Measurements from ENCODE around the gene PPP1R8.
A peak's percentile ranks its signal among the peaks of the same experiment; 100 is the strongest.
"Not testable (repeated sequence)": the region's sequence is repeated elsewhere in the genome, so short reads cannot be mapped to it uniquely, and the experiment has no call there.

Gene PPP1R8

GRCh38 chr1:27862004-27862403, 31.4 kb downstream of the PPP1R8 start:
- H3K4me1 ChIP-seq (ENCODE audit: control insufficient read depth, insufficient read depth, low read length, poor library complexity, severe bottlenecking) = no peaks in the 10 kb centered on the region
- no peaks in the 10 kb centered on the region for H3K9me3 ChIP-seq (ENCODE audit: control insufficient read depth, low read length)
- H3K27ac ChIP-seq (ENCODE audit: low read depth, low read length, severe bottlenecking) = no peak overlapping the region
- 85 to 94% methylated on average over 3 of the region's 3 CpGs for WGBS, 2 experiments (ENCODE audit: insufficient coverage in 2 of 2)
- H3K36me3 ChIP-seq (ENCODE audit: control insufficient read depth, insufficient read depth, low read length) = no peaks in the 10 kb centered on the region
- H3K4me3 ChIP-seq (ENCODE audit: extremely low read depth, insufficient read depth, low read length, poor library complexity, severe bottlenecking) = no peak overlapping the region

GRCh38 chr1:27862671-27863537, 32.3 kb downstream of the PPP1R8 start:
- H3K27ac ChIP-seq (ENCODE audit: low read depth, low read length, severe bottlenecking) = peak overlapping the region; percentile 64

GRCh38 chr1:27863538-27863915, 32.9 kb downstream of the PPP1R8 start:
- no peaks in the 10 kb centered on the region for H3K9me3 ChIP-seq (ENCODE audit: control insufficient read depth, low read length)
- no peak overlapping the region for H3K4me3 ChIP-seq (ENCODE audit: extremely low read depth, insufficient read depth, low read length, poor library complexity, severe bottlenecking)
- peak overlapping the region; percentile 64 for H3K27ac ChIP-seq (ENCODE audit: low read depth, low read length, severe bottlenecking)
- no peaks in the 10 kb centered on the region for H3K36me3 ChIP-seq (ENCODE audit: control insufficient read depth, insufficient read depth, low read length)
- H3K4me1 ChIP-seq (ENCODE audit: control insufficient read depth, insufficient read depth, low read length, poor library complexity, severe bottlenecking) = no peaks in the 10 kb centered on the region
- no CpG with 5 or more reads among the region's 1 CpG for WGBS, 2 experiments (ENCODE audit: insufficient coverage in 2 of 2)

More at GRCh38 chr1:27862671-27863537, 32.3 kb downstream of the PPP1R8 start:
- no peaks in the 10 kb centered on the region for H3K4me1 ChIP-seq (ENCODE audit: control insufficient read depth, insufficient read depth, low read length, poor library complexity, severe bottlenecking)
- no peak overlapping the region for H3K4me3 ChIP-seq (ENCODE audit: extremely low read depth, insufficient read depth, low read length, poor library complexity, severe bottlenecking)
- 89 to 92% methylated on average over 9 of the region's 9 CpGs for WGBS, 2 experiments (ENCODE audit: insufficient coverage in 2 of 2)
- no peaks in the 10 kb centered on the region for H3K9me3 ChIP-seq (ENCODE audit: control insufficient read depth, low read length)
- no peaks in the 10 kb centered on the region for H3K36me3 ChIP-seq (ENCODE audit: control insufficient read depth, insufficient read depth, low read length)

GRCh38 chr1:27864264-27864895, 33.8 kb downstream of the PPP1R8 start:
- Histone ChIP-seq H3K36me3 (ENCODE audit: control insufficient read depth, insufficient read depth, low read length) (no peaks in the 10 kb centered on the region), H3K4me3 (ENCODE audit: extremely low read depth, insufficient read depth, low read length, poor library complexity, severe bottlenecking) (no peak overlapping the region), H3K27ac (ENCODE audit: low read depth, low read length, severe bottlenecking) (no peak overlapping the region), H3K4me1 (ENCODE audit: control insufficient read depth, insufficient read depth, low read length, poor library complexity, severe bottlenecking) (no peaks in the 10 kb centered on the region), H3K9me3 (ENCODE audit: control insufficient read depth, low read length) (no peaks in the 10 kb centered on the region)
- 91 to 97% methylated on average over 6 to 7 of the region's 8 CpGs for WGBS, 2 experiments (ENCODE audit: insufficient coverage in 2 of 2)

DNA sequence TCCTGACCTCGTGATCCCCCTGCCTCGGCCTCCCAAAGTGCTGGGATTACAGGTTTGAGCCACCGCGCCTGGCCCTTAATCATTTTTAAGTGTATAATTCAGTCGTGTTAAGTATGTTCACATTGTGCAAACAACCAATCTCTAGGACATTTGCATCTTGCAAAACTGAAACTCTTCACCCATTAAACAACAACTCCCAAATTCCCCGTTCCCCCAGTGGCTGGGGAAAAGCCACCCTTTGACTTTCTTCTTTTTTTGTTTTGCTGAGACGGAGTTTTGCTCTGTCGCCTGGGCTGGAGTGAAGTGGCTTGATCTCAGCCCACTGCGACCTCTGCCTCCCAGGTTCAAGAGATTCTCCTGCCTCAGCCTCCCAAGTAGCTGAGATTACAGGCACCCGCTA, 35.2 kb downstream of the PPP1R8 start:
- H3K36me3 ChIP-seq (ENCODE audit: control insufficient read depth, insufficient read depth, low read length) = no peaks in the 10 kb centered on the region
- H3K4me3 ChIP-seq (ENCODE audit: extremely low read depth, insufficient read depth, low read length, poor library complexity, severe bottlenecking) = no peak overlapping the region
- no peak overlapping the region for H3K27ac ChIP-seq (ENCODE audit: low read depth, low read length, severe bottlenecking)
- H3K4me1 ChIP-seq (ENCODE audit: control insufficient read depth, insufficient read depth, low read length, poor library complexity, severe bottlenecking) = no peaks in the 10 kb centered on the region
- no peaks in the 10 kb centered on the region for H3K9me3 ChIP-seq (ENCODE audit: control insufficient read depth, low read length)
- WGBS, 2 experiments (ENCODE audit: insufficient coverage in 2 of 2) = 94 to 97% methylated on average over 4 to 8 of the region's 10 CpGs

- Histone ChIP-seq H3K4me3 (ENCODE audit: extremely low read depth, insufficient read depth, low read length, poor library complexity, severe bottlenecking) (no peak overlapping the region), H3K36me3 (ENCODE audit: control insufficient read depth, insufficient read depth, low read length) (no peaks in the 10 kb centered on the region), H3K9me3 (ENCODE audit: control insufficient read depth, low read length) (no peaks in the 10 kb centered on the region), H3K4me1 (ENCODE audit: control insufficient read depth, insufficient read depth, low read length, poor library complexity, severe bottlenecking) (no peaks in the 10 kb centered on the region), H3K27ac (ENCODE audit: low read depth, low read length, severe bottlenecking) (no peak overlapping the region)
- 95% methylated on average over 11 of the region's 11 CpGs for WGBS, 2 experiments (ENCODE audit: insufficient coverage in 2 of 2)
These were observed 38.0 kb downstream of the PPP1R8 start for GRCh38 chr1:27868556-27868931.

GRCh38 chr1:27868932-27869718, 38.5 kb downstream of the PPP1R8 start:
- Histone ChIP-seq H3K4me3 (ENCODE audit: extremely low read depth, insufficient read depth, low read length, poor library complexity, severe bottlenecking) (no peak overlapping the region), H3K36me3 (ENCODE audit: control insufficient read depth, insufficient read depth, low read length) (no peaks in the 10 kb centered on the region), H3K27ac (ENCODE audit: low read depth, low read length, severe bottlenecking) (no peak overlapping the region), H3K9me3 (ENCODE audit: control insufficient read depth, low read length) (no peaks in the 10 kb centered on the region), H3K4me1 (ENCODE audit: control insufficient read depth, insufficient read depth, low read length, poor library complexity, severe bottlenecking) (no peaks in the 10 kb centered on the region)
- WGBS, 2 experiments (ENCODE audit: insufficient coverage in 2 of 2) = 83 to 87% methylated on average over 13 to 16 of the region's 16 CpGs

GRCh38 chr1:27869719-27870085, 39.1 kb downstream of the PPP1R8 start:
- no peak overlapping the region for H3K4me3 ChIP-seq (ENCODE audit: extremely low read depth, insufficient read depth, low read length, poor library complexity, severe bottlenecking)
- H3K27ac ChIP-seq (ENCODE audit: low read depth, low read length, severe bottlenecking) = no peak overlapping the region
- no peaks in the 10 kb centered on the region for H3K36me3 ChIP-seq (ENCODE audit: control insufficient read depth, insufficient read depth, low read length)
- no peaks in the 10 kb centered on the region for H3K4me1 ChIP-seq (ENCODE audit: control insufficient read depth, insufficient read depth, low read length, poor library complexity, severe bottlenecking)
- WGBS, 2 experiments (ENCODE audit: insufficient coverage in 2 of 2) = 83 to 90% methylated on average over 1 of the region's 1 CpG
- no peaks in the 10 kb centered on the region for H3K9me3 ChIP-seq (ENCODE audit: control insufficient read depth, low read length)

DNA sequence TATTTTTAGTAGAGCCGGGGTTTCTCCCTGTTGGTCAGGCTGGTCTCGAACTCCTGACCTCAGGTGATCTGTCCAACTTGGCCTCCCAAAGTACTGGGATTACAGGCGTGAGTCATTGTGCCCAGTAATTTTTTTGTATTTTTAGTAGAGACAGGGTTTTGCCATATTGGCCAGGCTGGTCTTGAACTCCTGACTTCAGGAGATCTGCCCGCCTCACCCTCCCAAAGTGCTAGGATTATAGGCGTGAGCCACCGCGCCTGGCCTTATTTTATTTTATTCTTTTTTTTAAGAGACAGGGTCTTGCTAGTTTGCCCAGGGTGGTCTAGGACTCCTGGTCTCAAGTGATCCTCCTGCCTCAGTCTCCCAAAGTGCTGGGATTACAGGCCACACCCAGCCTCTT, 40.5 kb downstream of the PPP1R8 start:
- 88 to 93% methylated on average over 4 to 7 of the region's 7 CpGs for WGBS, 2 experiments (ENCODE audit: insufficient coverage in 2 of 2)
- not testable (repeated sequence) for H3K4me3 ChIP-seq (ENCODE audit: extremely low read depth, insufficient read depth, low read length, poor library complexity, severe bottlenecking); H3K9me3 ChIP-seq (ENCODE audit: control insufficient read depth, low read length); H3K4me1 ChIP-seq (ENCODE audit: control insufficient read depth, insufficient read depth, low read length, poor library complexity, severe bottlenecking); H3K27ac ChIP-seq (ENCODE audit: low read depth, low read length, severe bottlenecking); H3K36me3 ChIP-seq (ENCODE audit: control insufficient read depth, insufficient read depth, low read length)

DNA sequence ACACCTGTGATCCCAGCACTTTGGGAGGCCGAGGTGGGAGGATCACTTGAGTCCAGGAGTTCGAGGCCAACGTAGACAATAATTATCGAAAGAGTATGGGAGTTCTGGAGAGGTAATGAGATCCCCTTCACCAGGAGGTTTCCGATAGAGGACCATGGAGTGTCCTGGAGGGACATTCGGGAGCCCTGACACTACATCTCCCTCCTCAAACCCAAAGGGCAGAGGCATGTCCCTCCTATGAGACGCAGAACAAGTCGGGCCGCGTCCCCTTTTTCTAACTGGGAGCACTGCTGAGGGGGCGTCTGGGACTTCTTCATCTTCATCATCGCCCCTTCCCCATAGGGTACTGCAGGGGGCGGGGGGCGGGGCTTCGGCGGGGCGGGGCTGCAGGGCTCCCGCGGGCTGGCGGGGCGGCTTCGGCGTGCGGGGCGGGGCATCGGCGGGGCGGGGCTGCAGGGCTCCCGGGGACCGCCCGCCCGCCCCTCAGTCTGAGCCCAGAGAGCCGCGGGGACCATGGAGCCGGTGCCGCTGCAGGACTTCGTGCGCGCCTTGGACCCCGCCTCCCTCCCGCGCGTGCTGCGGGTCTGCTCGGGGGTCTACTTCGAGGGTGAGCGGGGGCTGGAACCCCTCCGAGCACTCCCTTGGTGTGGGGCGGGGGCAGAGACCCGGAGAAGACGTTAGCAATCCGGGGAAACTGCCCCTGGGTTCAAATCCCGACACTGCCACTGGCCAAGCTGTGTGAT, 41.6 kb downstream of the PPP1R8 start, which contains the start of gene THEMIS2:
TSS of gene THEMIS2 (plus strand) at position 486 of the 743 bp plus-strand sequence. CDS start at position 514, 28 bp downstream.
- WGBS, 2 experiments (ENCODE audit: insufficient coverage in 2 of 2) = 12% methylated on average over 37 to 44 of the region's 53 CpGs
- Histone ChIP-seq H3K27ac (ENCODE audit: low read depth, low read length, severe bottlenecking) (no peak within 1 kb of the TSS), H3K4me1 (ENCODE audit: control insufficient read depth, insufficient read depth, low read length, poor library complexity, severe bottlenecking) (no peaks in the 10 kb centered on the region), H3K36me3 (ENCODE audit: control insufficient read depth, insufficient read depth, low read length) (no peaks in the 10 kb centered on the region), H3K4me3 (ENCODE audit: extremely low read depth, insufficient read depth, low read length, poor library complexity, severe bottlenecking) (peak within 1 kb of the TSS; percentile 63), H3K9me3 (ENCODE audit: control insufficient read depth, low read length) (no peaks in the 10 kb centered on the region)

Data from mesodermal cell (in vitro differentiated cells).